GM18502 (cell line): ENCODE measurements around the gene PLEKHA1.

Experiments used
- ATAC-seq: cut with Tn5 transposase; IDR thresholded peaks from one replicate; pipeline ENCODE4 v1.9.1; 2021; ENCODE audit warnings: mild to moderate bottlenecking; ENCODE audit not compliant: unreplicated experiment, poor library complexity

Gene PLEKHA1

GRCh38 chr10:122374237-122374858, at the start of gene PLEKHA1:
TSS of gene PLEKHA1 (plus strand) at chr10:122374708. CDS start at chr10:122393201, 18,493 bp downstream.
- ATAC-seq, result peak; percentile 96

GRCh38 chr10:122325235-122325634, 49.3 kb upstream of the PLEKHA1 start:
- no peak for ATAC-seq

- ATAC-seq, result no peak
Observed at GRCh38 chr10:122326385-122326784, 48.1 kb upstream of the PLEKHA1 start.

DNA sequence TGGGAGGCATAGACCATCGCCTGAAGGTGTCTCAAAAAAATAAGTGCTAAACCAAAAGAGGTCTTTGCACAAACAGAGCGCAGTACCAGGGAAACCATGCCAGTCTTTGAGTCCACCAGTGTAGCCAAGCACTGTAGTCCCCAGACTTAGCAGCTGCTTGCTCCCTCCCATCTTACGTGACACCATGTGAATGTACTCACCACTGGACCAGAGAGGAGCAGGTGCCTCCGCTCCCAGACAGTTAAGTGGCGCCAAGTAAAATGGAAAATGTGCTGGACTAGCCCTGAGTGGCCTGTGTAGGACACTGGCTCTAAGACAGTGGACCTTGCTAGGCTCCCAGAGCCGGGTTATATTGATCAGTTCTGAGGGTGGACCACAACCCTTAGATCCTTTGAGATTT, 47.7 kb upstream of the PLEKHA1 start:
- no peak for ATAC-seq

DNA sequence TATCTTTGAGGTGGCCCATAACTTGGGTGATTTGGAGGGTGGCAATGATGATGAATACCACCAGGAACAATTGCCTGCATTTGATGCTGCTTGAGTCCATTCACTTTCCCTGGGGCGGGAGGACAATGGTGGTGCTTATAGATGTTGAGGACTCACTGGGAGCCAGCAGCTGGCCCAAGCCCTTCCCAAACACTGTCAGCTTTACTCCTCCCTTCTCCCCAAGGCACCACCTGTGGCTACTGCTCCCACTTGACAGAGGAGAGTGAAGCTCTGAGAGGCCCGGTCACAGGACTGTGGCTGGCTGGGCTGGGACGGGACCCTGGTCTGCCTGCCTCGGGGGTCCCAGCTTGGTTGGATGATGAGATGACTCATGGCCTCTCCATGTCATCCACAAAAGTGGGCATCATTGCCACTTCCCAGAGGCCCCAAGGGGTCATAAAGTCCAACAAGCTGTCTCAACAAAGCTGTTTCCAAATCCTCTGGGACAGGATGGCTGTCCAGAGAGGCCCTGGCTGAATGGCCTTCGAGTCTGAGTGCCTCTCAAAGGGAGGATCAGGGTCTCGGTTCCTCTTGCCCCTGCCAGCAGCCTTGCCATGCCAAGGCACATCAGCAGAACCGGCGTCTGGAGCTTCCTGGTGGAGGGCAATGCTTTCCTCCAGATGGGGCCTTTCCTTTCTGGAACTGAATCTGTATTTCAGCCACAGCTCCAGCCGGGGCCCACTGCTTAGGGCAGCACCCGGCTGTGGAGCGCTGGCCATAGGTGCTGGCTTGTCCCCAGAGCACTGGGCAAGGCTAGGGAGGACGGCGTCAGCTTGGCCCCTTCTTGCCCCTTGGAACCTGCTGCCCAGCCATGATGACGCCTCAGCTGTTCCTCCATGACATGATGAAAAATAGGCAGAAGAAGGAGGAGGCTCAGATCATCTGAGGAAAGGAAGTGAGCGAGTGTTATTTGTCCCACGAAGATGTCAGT, 47.0 kb upstream of the PLEKHA1 start:
- no peak for ATAC-seq

DNA sequence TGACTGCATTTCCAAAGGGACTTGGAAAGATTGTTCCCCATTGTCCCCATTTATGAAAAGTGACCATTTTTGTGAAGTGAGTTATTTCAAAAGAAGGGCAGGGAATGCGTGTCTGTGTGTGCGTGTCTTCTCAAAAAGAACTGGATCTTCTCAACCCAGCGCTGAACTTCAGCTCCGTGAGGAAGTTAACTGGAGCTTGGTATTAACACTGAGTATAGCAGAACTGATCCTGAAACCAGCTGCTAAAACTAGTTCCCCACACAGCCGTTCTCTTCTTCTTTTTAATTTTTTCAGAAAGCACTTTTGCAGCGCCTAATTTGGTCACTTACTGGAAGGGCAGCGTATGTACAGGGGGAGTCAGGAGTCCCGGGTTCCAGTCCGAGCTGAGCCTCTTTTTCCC, 45.8 kb upstream of the PLEKHA1 start:
- ATAC-seq, result no peak

DNA sequence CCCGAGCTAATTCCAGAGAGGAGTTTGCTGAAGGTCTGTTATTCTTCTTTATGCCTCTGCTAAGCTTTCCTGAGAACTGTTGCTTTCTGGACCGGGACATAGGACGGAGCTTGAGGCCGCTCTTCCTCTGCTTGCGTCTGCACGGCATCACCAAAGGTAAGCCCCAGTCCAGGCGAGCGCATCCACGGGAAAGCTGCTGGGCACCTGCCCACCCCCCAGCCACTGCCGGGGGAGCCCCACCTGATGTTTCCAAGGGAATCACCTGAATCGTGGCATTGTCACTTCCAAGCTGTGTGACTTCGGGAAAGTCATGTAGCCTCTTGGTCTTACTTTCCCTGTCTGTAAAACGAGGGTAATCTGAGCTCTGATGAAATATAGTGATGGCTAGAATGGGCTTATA, 45.1 kb upstream of the PLEKHA1 start:
- ATAC-seq, result no peak

GRCh38 chr10:122331100-122331499, 43.4 kb upstream of the PLEKHA1 start:
- no peak for ATAC-seq

DNA sequence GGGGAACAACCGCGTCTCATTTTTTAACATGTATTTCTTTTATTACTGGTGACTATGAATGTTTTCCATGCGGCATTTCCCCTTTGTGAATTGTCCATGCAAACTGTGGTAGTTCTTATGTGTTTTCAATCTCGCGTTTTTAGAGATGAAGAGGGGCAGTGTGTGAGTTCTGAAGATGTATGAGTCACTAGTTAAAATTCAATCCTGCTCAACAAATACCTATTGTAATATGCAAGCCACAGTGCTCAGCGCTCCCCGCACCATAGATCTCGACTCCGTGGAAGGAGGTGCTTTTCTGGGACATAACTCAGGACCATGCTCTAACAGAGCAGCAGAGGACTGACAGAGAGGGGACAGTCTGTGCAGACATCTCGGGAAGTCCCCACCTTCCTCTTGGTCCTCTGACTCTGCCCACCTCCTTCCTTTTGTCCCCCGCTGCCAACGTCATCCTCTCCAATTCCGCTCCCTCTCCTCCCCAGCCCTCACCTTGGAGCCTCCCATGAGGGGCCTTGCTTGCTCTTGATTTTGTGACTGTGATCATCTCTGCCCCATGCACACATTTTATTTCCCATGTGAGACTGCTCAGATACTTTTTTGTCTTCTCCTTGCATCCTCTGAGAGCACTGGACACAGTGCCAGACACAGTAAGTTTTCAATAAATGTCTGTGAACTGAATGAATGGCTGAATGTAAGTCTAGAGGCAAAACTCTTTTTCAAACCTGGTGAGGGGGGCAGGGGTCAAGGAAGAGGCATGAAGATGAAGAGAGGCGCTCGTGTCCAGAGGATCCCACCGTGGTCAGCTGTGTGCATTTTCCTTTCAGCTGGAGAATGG, 42.7 kb upstream of the PLEKHA1 start:
- no peak for ATAC-seq

DNA sequence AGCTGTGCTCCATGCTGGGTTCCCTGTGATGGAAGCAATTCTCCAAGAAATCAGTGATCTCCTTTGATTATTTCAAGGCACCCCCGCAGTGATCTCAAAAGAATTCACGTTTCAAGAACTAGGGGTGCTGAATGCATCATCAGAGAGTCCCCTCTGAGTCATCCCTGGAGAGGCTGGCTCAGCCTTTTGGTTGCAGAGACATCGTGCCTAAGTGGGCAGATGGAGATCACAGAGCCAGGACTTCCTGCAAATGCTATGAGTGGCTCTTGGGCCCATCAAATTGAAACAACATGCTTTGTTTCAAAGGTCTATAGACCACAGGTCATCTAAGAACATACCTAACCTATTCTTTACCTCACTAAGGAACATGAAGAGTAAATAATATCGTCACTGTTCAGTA, 41.5 kb upstream of the PLEKHA1 start:
- ATAC-seq, result no peak

- ATAC-seq, result no peak
Observed at GRCh38 chr10:122336332-122336731, 38.2 kb upstream of the PLEKHA1 start.

GRCh38 chr10:122336961-122337360, 37.5 kb upstream of the PLEKHA1 start:
- no peak for ATAC-seq

- ATAC-seq, result no peak
Observed at GRCh38 chr10:122338609-122339441, 35.7 kb upstream of the PLEKHA1 start.

DNA sequence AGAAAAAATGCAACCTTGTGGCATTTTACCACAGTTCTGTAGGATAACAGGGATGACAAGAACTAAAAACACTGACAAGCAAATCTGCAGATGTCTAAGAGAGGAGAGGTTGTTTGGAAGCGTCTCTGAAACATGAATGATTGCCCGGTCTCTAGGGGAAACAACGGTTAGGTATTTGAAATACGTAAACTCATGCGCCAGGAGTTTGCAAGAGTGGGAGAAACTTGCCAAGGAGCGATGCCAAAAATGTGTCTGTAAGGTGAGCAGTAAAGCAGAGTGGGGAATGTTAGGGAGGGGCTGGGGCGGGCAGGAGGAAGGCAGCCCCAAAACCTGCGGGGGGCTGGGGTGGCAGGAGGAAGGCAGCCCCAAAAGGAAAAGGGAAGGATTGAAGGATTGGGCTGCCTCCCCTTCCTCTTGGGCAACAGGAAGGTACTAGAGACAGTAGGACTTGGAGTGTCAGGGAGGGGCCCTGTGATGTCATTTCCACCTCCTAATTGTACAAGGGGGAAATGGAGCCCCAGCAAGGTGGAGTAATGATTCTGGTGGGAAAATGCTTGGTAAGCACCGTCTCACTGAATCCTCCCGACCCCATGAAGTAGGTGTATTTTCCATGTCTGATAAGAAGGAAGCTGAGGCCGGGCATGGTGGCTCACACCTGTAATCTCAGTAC, 33.2 kb upstream of the PLEKHA1 start:
- no peak for ATAC-seq

GRCh38 chr10:122342293-122343134, 32.0 kb upstream of the PLEKHA1 start:
- no peak for ATAC-seq

GRCh38 chr10:122343135-122343800, 31.2 kb upstream of the PLEKHA1 start:
- ATAC-seq, result no peak

GRCh38 chr10:122343936-122344335, 30.6 kb upstream of the PLEKHA1 start:
- ATAC-seq, result no peak

- no peak for ATAC-seq
Observed at GRCh38 chr10:122344741-122345258, 29.7 kb upstream of the PLEKHA1 start.
